ENCODE data around the gene ERCC1. TPM values are rescaled to one million over a fixed set of nuclear protein-coding genes. Genes with fewer than 3 reads are reported as not detected.

ERCC1 gene
- total and polyA plus RNA-seq, 2 donors = 50.3 to 64.0 TPM

GRCh38 chr19:45368737-45369340 is 54.9 kb downstream of the ERCC1 start:
- no peak for DNase-seq (ENCODE audit: extremely low spot score)
- H3K4me1 ChIP-seq (ENCODE audit: insufficient read depth) = no peaks in the 10 kb centered on the region
- no peaks in the 10 kb centered on the region for H3K36me3 ChIP-seq (ENCODE audit: insufficient read depth)
- no peak overlapping the region for H3K4me3 ChIP-seq (ENCODE audit: low read depth, low read length)
- H3K27ac ChIP-seq (ENCODE audit: low read depth) = no peak overlapping the region
- WGBS = 93% methylated on average over 11 of the region's 11 CpGs

- WGBS = 93% methylated on average over 4 of the region's 4 CpGs
- no peak overlapping the region for H3K4me3 ChIP-seq (ENCODE audit: low read depth, low read length)
- H3K27ac ChIP-seq (ENCODE audit: low read depth) = no peak overlapping the region
- no peak for DNase-seq (ENCODE audit: extremely low spot score)
- H3K4me1 ChIP-seq (ENCODE audit: insufficient read depth) = no peaks in the 10 kb centered on the region
- H3K36me3 ChIP-seq (ENCODE audit: insufficient read depth) = no peaks in the 10 kb centered on the region
Observed at GRCh38 chr19:45368127-45368526, 55.6 kb downstream of the ERCC1 start.

- H3K4me3 ChIP-seq (ENCODE audit: low read depth, low read length) = no peak overlapping the region
- no peak overlapping the region for H3K27ac ChIP-seq (ENCODE audit: low read depth)
- DNase-seq (ENCODE audit: extremely low spot score) = no peak
- no peaks in the 10 kb centered on the region for H3K4me1 ChIP-seq (ENCODE audit: insufficient read depth)
- H3K36me3 ChIP-seq (ENCODE audit: insufficient read depth) = no peaks in the 10 kb centered on the region
- 89% methylated on average over 12 of the region's 12 CpGs for whole genome bisulfite sequencing
Observed at GRCh38 chr19:45364696-45365095, 59.0 kb downstream of the ERCC1 start.

GRCh38 chr19:45363861-45364459 is 59.8 kb downstream of the ERCC1 start:
- Histone ChIP-seq H3K4me3 (ENCODE audit: low read depth, low read length) (no peak overlapping the region), H3K27ac (ENCODE audit: low read depth) (no peak overlapping the region), H3K36me3 (ENCODE audit: insufficient read depth) (no peaks in the 10 kb centered on the region), H3K4me1 (ENCODE audit: insufficient read depth) (no peaks in the 10 kb centered on the region)
- 89% methylated on average over 44 of the region's 44 CpGs for WGBS
- no peak for DNase-seq (ENCODE audit: extremely low spot score)

- H3K4me3 ChIP-seq (ENCODE audit: low read depth, low read length) = no peak overlapping the region
- H3K36me3 ChIP-seq (ENCODE audit: insufficient read depth) = no peaks in the 10 kb centered on the region
- no peak for DNase-seq (ENCODE audit: extremely low spot score)
- 90% methylated on average over 16 of the region's 16 CpGs for WGBS
- H3K4me1 ChIP-seq (ENCODE audit: insufficient read depth) = no peaks in the 10 kb centered on the region
- no peak overlapping the region for H3K27ac ChIP-seq (ENCODE audit: low read depth)
Observed at GRCh38 chr19:45362291-45362690, 61.4 kb downstream of the ERCC1 start.

GRCh38 chr19:45361608-45362007 is 62.1 kb downstream of the ERCC1 start:
- no peaks in the 10 kb centered on the region for H3K36me3 ChIP-seq (ENCODE audit: insufficient read depth)
- WGBS = 93% methylated on average over 14 of the region's 14 CpGs

GRCh38 chr19:45358213-45358792 is 65.4 kb downstream of the ERCC1 start:
- no peak for DNase-seq (ENCODE audit: extremely low spot score)
- 91% methylated on average over 12 of the region's 12 CpGs for WGBS
- no peaks in the 10 kb centered on the region for H3K36me3 ChIP-seq (ENCODE audit: insufficient read depth)
- no peak overlapping the region for H3K4me3 ChIP-seq (ENCODE audit: low read depth, low read length)
- H3K4me1 ChIP-seq (ENCODE audit: insufficient read depth) = no peaks in the 10 kb centered on the region
- no peak overlapping the region for H3K27ac ChIP-seq (ENCODE audit: low read depth)

More at GRCh38 chr19:45361608-45362007, 62.1 kb downstream of the ERCC1 start:
- H3K27ac ChIP-seq (ENCODE audit: low read depth) = no peak overlapping the region
- DNase-seq (ENCODE audit: extremely low spot score) = no peak
- no peaks in the 10 kb centered on the region for H3K4me1 ChIP-seq (ENCODE audit: insufficient read depth)
- H3K4me3 ChIP-seq (ENCODE audit: low read depth, low read length) = no peak overlapping the region

- Histone ChIP-seq H3K4me3 (ENCODE audit: low read depth, low read length) (no peak overlapping the region), H3K27ac (ENCODE audit: low read depth) (no peak overlapping the region), H3K36me3 (ENCODE audit: insufficient read depth) (no peaks in the 10 kb centered on the region), H3K4me1 (ENCODE audit: insufficient read depth) (no peaks in the 10 kb centered on the region)
- WGBS = 92% methylated on average over 11 of the region's 11 CpGs
- DNase-seq (ENCODE audit: extremely low spot score) = no peak
Observed at GRCh38 chr19:45357445-45357783, 66.3 kb downstream of the ERCC1 start.

Small RNAs within 50 kb of the gene (small RNA-seq; reads per million reads assigned to genes)
- gene MIR6088 = not detected

Other genes starting within 250 kb of the ERCC1 start
- 7.1 TPM for gene TRAPPC6A, start 245.7 kb downstream of the ERCC1 start, total RNA-seq
- gene TRAPPC6A, start 245.7 kb downstream of the ERCC1 start, polyA plus RNA-seq = 46.1 TPM
- gene BLOC1S3, start 245.1 kb downstream of the ERCC1 start, total RNA-seq = 3.9 TPM
- gene BLOC1S3, start 245.1 kb downstream of the ERCC1 start, polyA plus RNA-seq = 9.3 TPM
- gene EXOC3L2, start 178.5 kb downstream of the ERCC1 start, total RNA-seq = 3.4 TPM
- gene EXOC3L2, start 178.5 kb downstream of the ERCC1 start, polyA plus RNA-seq = 6.9 TPM
- gene MARK4, start 172.6 kb downstream of the ERCC1 start, total RNA-seq = 14.8 TPM
- gene MARK4, start 172.6 kb downstream of the ERCC1 start, polyA plus RNA-seq = 34.4 TPM
- 39.0 TPM for gene CKM, start 101.0 kb downstream of the ERCC1 start, total RNA-seq
- 1.1 TPM for gene CKM, start 101.0 kb downstream of the ERCC1 start, polyA plus RNA-seq
- gene KLC3, start 83.2 kb downstream of the ERCC1 start, total RNA-seq = 0.16 TPM
- 0.05 TPM for gene KLC3, start 83.2 kb downstream of the ERCC1 start, polyA plus RNA-seq
- 8.6 TPM for gene ERCC2, start 53.3 kb downstream of the ERCC1 start, total RNA-seq
- 17.5 TPM for gene ERCC2, start 53.3 kb downstream of the ERCC1 start, polyA plus RNA-seq
- 7.7 TPM for gene PPP1R13L, start 18.8 kb downstream of the ERCC1 start, total RNA-seq
- gene PPP1R13L, start 18.8 kb downstream of the ERCC1 start, polyA plus RNA-seq = 28.1 TPM
- gene POLR1G, start 17.3 kb downstream of the ERCC1 start, total RNA-seq = 1.8 TPM
- 5.0 TPM for gene POLR1G, start 17.3 kb downstream of the ERCC1 start, polyA plus RNA-seq
- gene FOSB, start 44.1 kb upstream of the ERCC1 start, total RNA-seq = 10.4 TPM
- 128 TPM for gene FOSB, start 44.1 kb upstream of the ERCC1 start, polyA plus RNA-seq
- 6.0 TPM for gene RTN2, start 73.1 kb upstream of the ERCC1 start, total RNA-seq
- 34.9 TPM for gene RTN2, start 73.1 kb upstream of the ERCC1 start, polyA plus RNA-seq
- 0.53 TPM for gene PPM1N, start 74.5 kb upstream of the ERCC1 start, total RNA-seq
- gene PPM1N, start 74.5 kb upstream of the ERCC1 start, polyA plus RNA-seq = 5.3 TPM
- 42.6 TPM for gene VASP, start 83.6 kb upstream of the ERCC1 start, total RNA-seq
- gene VASP, start 83.6 kb upstream of the ERCC1 start, polyA plus RNA-seq = 174 TPM
- 3.4 TPM for gene OPA3, start 160.9 kb upstream of the ERCC1 start, total RNA-seq
- gene OPA3, start 160.9 kb upstream of the ERCC1 start, polyA plus RNA-seq = 10.2 TPM
- gene GPR4, start 178.3 kb upstream of the ERCC1 start, total RNA-seq = 0.32 TPM
- gene GPR4, start 178.3 kb upstream of the ERCC1 start, polyA plus RNA-seq = 3.7 TPM
- gene EML2, start 215.5 kb upstream of the ERCC1 start, total RNA-seq = 16.9 TPM
- 41.2 TPM for gene EML2, start 215.5 kb upstream of the ERCC1 start, polyA plus RNA-seq
- 0.26 TPM for gene GIPR, start 244.3 kb upstream of the ERCC1 start, total RNA-seq
- gene GIPR, start 244.3 kb upstream of the ERCC1 start, polyA plus RNA-seq = 0.70 TPM